Activated CD8-positive, alpha-beta memory T cell treated with anti-CD3 and anti-CD28 coated beads, Interleukin-2, amount 50 U/mL, for 4 hours (primary cell): ENCODE data around the gene CSNK1G3.

ENCODE experiments used
- DNase-seq: peaks from one replicate; pipeline ENCODE4 v3.0.0-alpha.2; 2020

The CSNK1G3 gene

GRCh38 chr5:123514615-123515355 lies 2.8 kb downstream of the CSNK1G3 start:
- DNase-seq, result no peak

- DNase-seq, result no peak
Observed at GRCh38 chr5:123515904-123516303, 3.9 kb downstream of the CSNK1G3 start.

GRCh38 chr5:123517476-123517875 lies 5.5 kb downstream of the CSNK1G3 start:
- DNase-seq, result no peak

- DNase-seq, result no peak
Observed at GRCh38 chr5:123518111-123518510, 6.1 kb downstream of the CSNK1G3 start.

GRCh38 chr5:123520677-123521247 lies 8.8 kb downstream of the CSNK1G3 start:
- DNase-seq, result no peak

DNA sequence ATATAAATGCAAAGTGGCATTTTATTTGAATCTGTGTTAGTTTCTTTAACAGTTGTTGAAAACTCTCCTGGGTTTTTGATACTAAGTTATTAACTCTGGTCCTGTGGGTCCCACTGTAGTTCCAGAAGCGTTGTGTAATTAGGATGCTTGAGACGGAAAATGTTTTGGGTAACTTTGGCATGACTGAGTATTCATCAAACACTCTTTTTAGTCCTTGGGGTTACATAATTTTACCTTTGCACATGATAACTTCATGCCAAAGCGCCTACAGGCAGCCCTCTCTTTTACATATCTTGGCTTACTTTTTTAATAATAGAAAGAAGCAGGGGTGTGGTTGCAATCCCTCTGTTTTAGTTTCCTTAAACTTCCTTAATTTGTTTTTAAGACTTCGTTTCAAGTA lies 12.2 kb downstream of the CSNK1G3 start:
- DNase-seq, result no peak

GRCh38 chr5:123527190-123527589 lies 15.2 kb downstream of the CSNK1G3 start:
- no peak for DNase-seq

- no peak for DNase-seq
Observed at GRCh38 chr5:123528065-123528464, 16.1 kb downstream of the CSNK1G3 start.

DNA sequence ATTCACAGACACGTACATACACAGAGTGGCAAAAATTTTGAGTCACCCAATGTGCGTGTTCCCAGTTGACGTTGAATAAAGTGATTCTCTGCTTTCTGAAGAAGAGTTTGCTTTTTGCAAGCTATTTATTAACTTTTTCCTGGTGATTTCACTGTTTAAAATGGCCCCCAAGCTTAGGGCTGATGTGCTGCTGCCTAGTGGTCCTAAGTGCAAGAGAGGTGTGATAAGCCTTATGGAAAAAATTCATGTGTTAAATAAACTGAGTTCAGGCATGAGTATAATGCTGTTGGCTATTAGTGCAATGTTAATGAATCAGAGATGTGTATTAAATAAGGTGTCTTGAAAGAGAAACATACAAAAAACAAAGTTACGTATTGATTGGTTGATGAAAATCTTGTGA lies 16.9 kb downstream of the CSNK1G3 start:
- no peak for DNase-seq

DNA sequence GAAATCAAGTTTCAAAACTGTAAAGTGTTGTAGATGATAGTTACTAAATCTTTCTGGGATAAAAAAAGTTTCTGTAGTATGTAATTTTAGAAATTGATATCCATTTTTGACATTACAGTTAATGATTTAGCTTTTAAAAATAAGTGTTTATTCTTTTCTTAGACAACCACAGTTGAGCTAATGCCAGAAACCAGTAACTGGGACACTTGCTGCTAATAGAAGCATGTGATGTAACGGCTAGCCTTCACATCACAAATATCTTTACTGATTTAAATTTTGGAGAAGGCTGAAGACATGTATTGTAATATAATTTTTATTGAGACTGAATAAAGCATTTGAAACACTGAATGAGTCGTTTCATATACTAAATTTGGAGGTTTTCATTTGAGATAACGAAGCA lies 18.8 kb downstream of the CSNK1G3 start:
- DNase-seq, result no peak

DNA sequence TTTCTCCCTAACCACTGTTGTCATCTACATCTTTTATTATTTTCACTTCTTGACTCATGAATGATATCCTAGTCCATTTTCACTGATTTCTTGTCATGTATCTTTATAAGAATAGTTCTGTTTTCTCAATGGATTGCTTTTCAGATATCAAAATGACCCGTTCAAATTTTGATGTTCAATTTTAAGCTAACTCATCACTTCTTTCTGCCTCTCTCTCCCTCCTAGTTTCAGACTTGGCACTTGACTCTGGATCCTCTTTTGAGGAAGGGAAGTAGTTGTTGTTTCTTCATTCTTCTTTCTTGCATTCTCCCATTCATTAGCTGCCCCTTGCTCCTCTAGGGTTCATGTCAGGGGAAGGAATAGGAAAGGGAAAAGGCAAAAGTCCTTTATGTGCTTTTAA lies 23.7 kb downstream of the CSNK1G3 start:
- no peak for DNase-seq

DNA sequence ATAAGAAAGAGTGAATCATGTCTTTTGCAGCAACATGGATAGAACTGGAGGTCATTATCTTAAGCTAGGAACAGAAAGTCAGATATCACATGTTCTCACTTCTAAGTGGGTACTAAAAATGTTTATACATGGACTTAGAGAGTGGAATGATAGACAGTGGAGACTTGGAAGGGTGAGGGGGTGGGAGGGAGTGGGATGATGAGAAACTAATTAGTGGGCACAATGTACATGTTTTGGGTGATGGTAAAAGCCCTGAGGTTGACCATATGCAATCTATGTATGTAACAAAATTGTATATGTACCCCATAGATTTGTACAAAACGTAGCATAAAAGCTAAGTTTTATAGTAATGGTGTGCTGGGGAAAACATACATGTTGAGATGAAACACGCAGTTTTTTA lies 25.3 kb downstream of the CSNK1G3 start:
- no peak for DNase-seq

- no peak for DNase-seq
Observed at GRCh38 chr5:123537845-123538244, 25.9 kb downstream of the CSNK1G3 start.

DNA sequence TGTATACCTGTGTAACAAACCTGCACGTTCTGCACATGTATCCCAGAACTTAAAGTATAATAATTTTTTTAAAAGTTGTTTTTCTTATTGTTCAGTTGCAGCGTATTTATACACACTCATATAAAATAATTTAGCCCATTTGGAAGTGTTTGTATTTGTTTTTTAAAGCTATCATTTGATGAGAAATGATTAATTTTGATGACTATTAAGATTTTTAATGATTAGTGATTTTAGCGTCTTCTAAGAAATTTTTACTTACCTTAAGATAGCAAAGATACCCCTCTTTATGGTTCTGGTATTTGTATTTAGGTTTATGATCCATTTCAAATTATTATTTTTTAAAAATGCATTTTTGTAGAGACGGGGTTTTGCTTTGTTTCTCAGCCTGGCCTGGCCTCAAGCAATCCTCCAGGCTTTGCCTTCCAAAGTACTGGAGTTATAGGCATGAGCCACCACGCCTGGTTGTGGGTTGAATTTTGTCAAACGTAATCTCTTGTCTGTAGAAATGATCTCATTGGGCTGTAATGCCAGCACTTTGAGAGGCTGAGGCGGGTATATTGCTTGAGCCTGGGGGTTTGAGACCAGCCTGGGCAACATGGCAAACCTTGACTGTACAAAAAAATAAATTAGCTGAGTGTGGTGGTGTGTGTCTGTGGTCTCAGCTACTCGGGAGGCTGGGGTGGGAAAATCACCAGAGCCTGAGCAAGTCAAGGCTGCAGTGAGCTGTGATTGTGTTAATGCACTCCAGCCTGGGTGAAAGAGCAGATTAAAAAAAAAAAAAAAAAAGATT lies 26.9 kb downstream of the CSNK1G3 start:
- DNase-seq, result no peak

DNA sequence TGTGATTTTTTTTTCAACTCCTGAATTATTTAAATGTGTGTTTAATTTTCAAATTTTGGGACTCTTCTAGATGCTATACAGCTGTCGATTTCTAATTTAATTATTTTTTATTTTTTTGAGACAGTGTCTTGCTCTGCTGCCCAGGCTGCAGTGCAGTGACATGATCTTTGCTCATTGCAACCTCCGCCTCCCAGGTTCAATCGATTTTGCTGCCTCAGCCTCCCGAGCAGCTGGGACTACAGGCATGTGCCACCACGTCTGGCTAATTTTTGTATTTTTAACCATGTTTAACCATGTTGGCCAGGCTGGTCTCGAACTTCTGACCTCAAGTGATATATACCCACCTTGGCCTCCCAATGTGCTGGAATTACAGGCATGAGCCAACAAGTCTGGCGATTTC lies 28.6 kb downstream of the CSNK1G3 start:
- DNase-seq, result no peak

- no peak for DNase-seq
Observed at GRCh38 chr5:123543438-123543837, 31.5 kb downstream of the CSNK1G3 start.

- peak; percentile 16 for DNase-seq
Observed at GRCh38 chr5:123545506-123545905, 33.5 kb downstream of the CSNK1G3 start.

DNA sequence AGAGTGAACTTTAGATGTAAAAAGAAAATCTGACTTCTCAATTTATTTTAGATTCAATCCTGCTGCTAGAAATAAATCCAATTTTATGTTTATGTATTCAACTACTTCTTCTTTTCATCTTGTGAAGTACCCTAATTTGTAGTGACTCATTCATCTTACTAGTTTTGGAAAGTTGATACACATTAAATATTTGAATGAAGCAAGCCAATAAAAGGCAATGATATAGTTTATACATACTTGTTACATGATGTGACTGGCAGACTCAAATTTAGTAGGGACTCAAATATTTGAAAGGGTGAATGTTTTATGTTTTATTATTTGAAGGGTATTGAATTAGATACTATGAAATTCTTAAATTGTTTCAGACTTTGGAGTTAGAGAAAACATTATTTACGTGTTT lies 34.7 kb downstream of the CSNK1G3 start:
- DNase-seq, result no peak

GRCh38 chr5:123549256-123549904 lies 37.4 kb downstream of the CSNK1G3 start:
- peak; percentile 47 for DNase-seq

DNA sequence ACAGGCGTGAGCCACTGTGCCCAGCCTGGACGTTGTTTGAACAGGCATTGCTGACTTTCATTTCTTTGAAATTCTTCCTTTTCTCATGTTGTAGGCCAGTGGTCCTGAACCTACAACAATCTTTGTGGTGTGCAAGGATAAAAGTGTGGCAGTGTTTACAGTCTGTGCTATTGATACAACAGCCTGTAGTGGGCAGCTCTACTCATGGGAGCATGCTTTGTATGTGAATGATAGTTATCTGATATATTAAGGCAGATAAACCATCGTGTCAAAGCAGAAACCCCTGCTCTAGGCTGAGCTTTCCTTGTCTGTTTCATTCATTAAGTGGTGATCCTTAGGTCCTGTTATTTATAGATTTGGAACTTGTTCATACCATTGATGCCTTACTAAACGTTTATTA lies 42.6 kb downstream of the CSNK1G3 start:
- DNase-seq, result no peak

DNA sequence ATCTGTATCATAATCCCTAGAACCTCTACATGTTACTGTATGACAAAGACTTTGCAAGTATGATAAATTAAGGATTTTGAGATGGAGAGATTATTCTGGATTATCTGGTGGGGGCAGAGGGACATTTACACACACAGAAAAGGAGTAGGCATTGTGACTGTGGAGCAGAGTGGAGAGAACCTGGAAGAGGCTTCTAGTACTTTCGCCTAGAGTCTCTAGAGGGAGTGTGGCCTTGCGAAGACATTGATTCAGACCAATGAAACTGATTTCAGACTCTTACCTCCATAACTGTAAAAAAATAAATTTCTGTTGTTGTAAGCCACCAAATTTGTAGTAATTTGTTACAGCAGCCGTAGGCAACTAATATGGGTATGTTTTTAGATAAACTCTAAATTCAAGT lies 45.9 kb downstream of the CSNK1G3 start:
- DNase-seq, result no peak

- no peak for DNase-seq
Observed at GRCh38 chr5:123558762-123559433, 46.9 kb downstream of the CSNK1G3 start.

DNA sequence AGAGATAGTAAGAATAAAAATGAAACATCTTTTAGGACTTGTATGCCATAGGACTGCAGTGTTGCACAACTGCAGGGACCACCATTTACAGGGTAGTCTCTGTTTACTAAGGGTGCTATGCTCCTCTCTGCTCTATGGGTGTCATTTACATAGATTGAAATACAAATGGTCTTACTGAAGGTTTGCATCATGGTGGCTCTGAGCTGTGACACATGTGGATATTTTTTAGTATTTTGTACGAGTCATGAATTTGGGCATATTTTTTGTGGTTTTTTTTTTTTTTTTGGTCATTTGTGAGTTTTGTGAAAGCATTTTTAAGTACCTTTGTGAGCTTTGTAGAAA lies 47.4 kb downstream of the CSNK1G3 start:
- DNase-seq, result no peak
